ENCODE results near the gene GMIP.
A peak's percentile ranks its signal among the peaks of the same experiment; 100 is the strongest.

Gene GMIP

GRCh38 chr19:19627621-19628500, 15.6 kb downstream of the GMIP start, which contains the start of gene LPAR2:
LPAR2 (minus strand) TSS chr19:19628220; CDS start chr19:19627275, 945 bp downstream.
- H3K9me3 ChIP-seq (ENCODE audit: severe bottlenecking), result no peaks in the 10 kb centered on the region
- no peaks in the 10 kb centered on the region for H3K27me3 ChIP-seq (ENCODE audit: insufficient read depth, poor library complexity, severe bottlenecking)
- H3K36me3 ChIP-seq (ENCODE audit: low read depth), result no peaks in the 10 kb centered on the region
- no peaks in the 10 kb centered on the region for H3K4me1 ChIP-seq (ENCODE audit: insufficient read depth, poor library complexity, severe bottlenecking)
- no peak for TF ChIP-seq CTCF (IDR thresholded peaks at IDR 0.05; ENCODE audit: poor library complexity, severe bottlenecking)
- DNase-seq (ENCODE audit: low spot score) (no peak), ATAC-seq (ENCODE audit: low read depth) (peak; percentile 68)
- H3K4me3 ChIP-seq (ENCODE audit: severe bottlenecking), result peak within 1 kb of the TSS; percentile 85
- peak within 1 kb of the TSS; percentile 81 for H3K27ac ChIP-seq (ENCODE audit: poor library complexity, severe bottlenecking)

- H3K27ac ChIP-seq (ENCODE audit: poor library complexity, severe bottlenecking), result no peak overlapping the region
- no peak for DNase-seq (ENCODE audit: low spot score)
- peak overlapping the region; percentile 85 for H3K4me3 ChIP-seq (ENCODE audit: severe bottlenecking)
- no peak for TF ChIP-seq CTCF (IDR thresholded peaks at IDR 0.05; ENCODE audit: poor library complexity, severe bottlenecking)
- no peaks in the 10 kb centered on the region for H3K4me1 ChIP-seq (ENCODE audit: insufficient read depth, poor library complexity, severe bottlenecking)
- no peaks in the 10 kb centered on the region for H3K36me3 ChIP-seq (ENCODE audit: low read depth)
- no peaks in the 10 kb centered on the region for H3K27me3 ChIP-seq (ENCODE audit: insufficient read depth, poor library complexity, severe bottlenecking)
- ATAC-seq (ENCODE audit: low read depth), result no peak
- no peaks in the 10 kb centered on the region for H3K9me3 ChIP-seq (ENCODE audit: severe bottlenecking)
Observed at GRCh38 chr19:19626516-19627472, 16.7 kb downstream of the GMIP start.

- no peaks in the 10 kb centered on the region for H3K4me1 ChIP-seq (ENCODE audit: insufficient read depth, poor library complexity, severe bottlenecking)
- H3K4me3 ChIP-seq (ENCODE audit: severe bottlenecking), result no peak overlapping the region
- H3K36me3 ChIP-seq (ENCODE audit: low read depth), result no peaks in the 10 kb centered on the region
- no peak for ATAC-seq (ENCODE audit: low read depth)
- no peak for DNase-seq (ENCODE audit: low spot score)
- no peaks in the 10 kb centered on the region for H3K27me3 ChIP-seq (ENCODE audit: insufficient read depth, poor library complexity, severe bottlenecking)
- H3K9me3 ChIP-seq (ENCODE audit: severe bottlenecking), result no peaks in the 10 kb centered on the region
- no peak for TF ChIP-seq CTCF (IDR thresholded peaks at IDR 0.05; ENCODE audit: poor library complexity, severe bottlenecking)
- no peak overlapping the region for H3K27ac ChIP-seq (ENCODE audit: poor library complexity, severe bottlenecking)
Observed at GRCh38 chr19:19624032-19624570, 19.4 kb downstream of the GMIP start.

- Histone ChIP-seq H3K36me3 (ENCODE audit: low read depth) (no peaks in the 10 kb centered on the region), H3K9me3 (ENCODE audit: severe bottlenecking) (no peaks in the 10 kb centered on the region), H3K4me1 (ENCODE audit: insufficient read depth, poor library complexity, severe bottlenecking) (no peaks in the 10 kb centered on the region), H3K4me3 (ENCODE audit: severe bottlenecking) (no peak overlapping the region), H3K27me3 (ENCODE audit: insufficient read depth, poor library complexity, severe bottlenecking) (no peaks in the 10 kb centered on the region), H3K27ac (ENCODE audit: poor library complexity, severe bottlenecking) (no peak overlapping the region)
- DNase-seq (ENCODE audit: low spot score) (no peak), ATAC-seq (ENCODE audit: low read depth) (no peak)
- no peak for TF ChIP-seq CTCF (IDR thresholded peaks at IDR 0.05; ENCODE audit: poor library complexity, severe bottlenecking)
Observed at GRCh38 chr19:19623383-19623782, 20.1 kb downstream of the GMIP start.
